Nephron progenitor cell (in vitro differentiated cells): ENCODE data around the gene SLC26A1.
"Not testable (repeated sequence)": the region's sequence is repeated elsewhere in the genome, so short reads cannot be mapped to it uniquely, and the experiment has no call there.

Experiments used
- DNase-seq: peaks from one replicate; pipeline ENCODE4 v3.0.0; 2021
- H3K27ac Mint-ChIP-seq: 2 replicates; pipeline ENCODE4 v1.8.0; 2021; ENCODE audit warnings: mild to moderate bottlenecking, moderate library complexity, mixed read lengths
- H3K27me3 Mint-ChIP-seq: 2 replicates; pipeline ENCODE4 v1.8.0; 2021; ENCODE audit warnings: mild to moderate bottlenecking, low read depth, mixed read lengths; ENCODE audit not compliant: poor library complexity
- H3K36me3 Mint-ChIP-seq: 2 replicates; pipeline ENCODE4 v1.8.0; 2021; ENCODE audit warnings: low read depth, mixed read lengths
- H3K4me1 Mint-ChIP-seq: 2 replicates; pipeline ENCODE4 v1.8.0; 2021; ENCODE audit warnings: mixed read lengths
- H3K4me3 Mint-ChIP-seq: 2 replicates; pipeline ENCODE4 v1.8.0; 2021; ENCODE audit warnings: mild to moderate bottlenecking, moderate library complexity, mixed read lengths
- H3K9me3 Mint-ChIP-seq: 2 replicates; pipeline ENCODE4 v1.8.0; 2021; ENCODE audit warnings: mild to moderate bottlenecking, moderate library complexity, mixed read lengths
- TF ChIP-seq, protein P1 (sequence below): fragments of 200-600 bp; sonication (generic); IDR thresholded peaks from 2 replicates; pipeline ENCODE4 v1.5.0; 2021; ENCODE audit warnings: antibody characterized with exemption

The SLC26A1 gene

DNA sequence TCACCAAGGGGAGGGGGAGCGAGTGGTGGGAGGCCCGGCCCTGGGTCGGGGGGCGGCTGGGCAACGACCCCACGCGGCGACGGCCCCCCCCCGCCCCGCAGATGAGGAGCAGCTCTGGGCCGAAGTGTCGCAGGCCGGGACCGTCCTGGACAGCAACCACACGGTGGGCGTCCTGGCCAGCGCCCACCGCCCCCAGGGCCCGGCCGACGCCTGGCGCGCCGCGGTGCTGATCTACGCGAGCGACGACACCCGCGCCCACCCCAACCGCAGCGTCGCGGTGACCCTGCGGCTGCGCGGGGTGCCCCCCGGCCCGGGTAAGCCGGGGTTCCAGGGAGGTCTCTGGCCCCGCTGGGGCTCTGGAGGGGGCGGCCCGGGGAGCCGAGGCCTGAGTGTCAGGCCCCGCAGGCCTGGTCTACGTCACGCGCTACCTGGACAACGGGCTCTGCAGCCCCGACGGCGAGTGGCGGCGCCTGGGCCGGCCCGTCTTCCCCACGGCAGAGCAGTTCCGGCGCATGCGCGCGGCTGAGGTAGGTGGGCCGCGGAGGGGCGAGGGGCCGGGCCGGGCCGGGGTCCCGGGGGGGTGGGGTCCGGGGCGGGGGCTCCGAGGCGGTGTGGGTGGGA lies 9.5 kb upstream of the SLC26A1 start:
- peak; percentile 61 for DNase-seq
- Mint-ChIP-seq H3K27me3 (peaks cover 92% of the 10 kb centered on the region), H3K27ac (no peak overlapping the region), H3K36me3 (peaks cover 11% of the 10 kb centered on the region), H3K9me3 (peaks cover 20% of the 10 kb centered on the region), H3K4me1 (no peaks in the 10 kb centered on the region), H3K4me3 (no peak overlapping the region)
- TF ChIP-seq, protein P1, sequence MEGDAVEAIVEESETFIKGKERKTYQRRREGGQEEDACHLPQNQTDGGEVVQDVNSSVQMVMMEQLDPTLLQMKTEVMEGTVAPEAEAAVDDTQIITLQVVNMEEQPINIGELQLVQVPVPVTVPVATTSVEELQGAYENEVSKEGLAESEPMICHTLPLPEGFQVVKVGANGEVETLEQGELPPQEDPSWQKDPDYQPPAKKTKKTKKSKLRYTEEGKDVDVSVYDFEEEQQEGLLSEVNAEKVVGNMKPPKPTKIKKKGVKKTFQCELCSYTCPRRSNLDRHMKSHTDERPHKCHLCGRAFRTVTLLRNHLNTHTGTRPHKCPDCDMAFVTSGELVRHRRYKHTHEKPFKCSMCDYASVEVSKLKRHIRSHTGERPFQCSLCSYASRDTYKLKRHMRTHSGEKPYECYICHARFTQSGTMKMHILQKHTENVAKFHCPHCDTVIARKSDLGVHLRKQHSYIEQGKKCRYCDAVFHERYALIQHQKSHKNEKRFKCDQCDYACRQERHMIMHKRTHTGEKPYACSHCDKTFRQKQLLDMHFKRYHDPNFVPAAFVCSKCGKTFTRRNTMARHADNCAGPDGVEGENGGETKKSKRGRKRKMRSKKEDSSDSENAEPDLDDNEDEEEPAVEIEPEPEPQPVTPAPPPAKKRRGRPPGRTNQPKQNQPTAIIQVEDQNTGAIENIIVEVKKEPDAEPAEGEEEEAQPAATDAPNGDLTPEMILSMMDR, result no peak

DNA sequence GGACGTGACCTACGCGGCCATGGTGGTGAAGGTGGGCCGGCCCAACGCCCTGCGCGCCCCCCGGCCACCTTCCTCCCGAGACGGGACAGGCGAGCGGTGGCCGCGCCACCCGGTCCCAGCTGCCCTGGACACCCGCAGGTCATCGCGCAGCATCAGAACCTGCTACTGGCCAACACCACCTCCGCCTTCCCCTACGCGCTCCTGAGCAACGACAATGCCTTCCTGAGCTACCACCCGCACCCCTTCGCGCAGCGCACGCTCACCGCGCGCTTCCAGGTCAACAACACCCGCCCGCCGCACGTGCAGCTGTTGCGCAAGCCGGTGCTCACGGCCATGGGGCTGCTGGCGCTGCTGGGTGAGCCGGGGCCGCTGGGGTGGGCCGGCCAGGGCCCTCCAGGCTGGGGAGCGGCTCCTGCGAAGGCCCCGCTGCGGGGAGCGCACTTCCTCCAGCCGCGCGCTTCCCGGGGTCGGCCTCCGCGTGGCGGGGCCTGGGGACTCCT lies 9.0 kb upstream of the SLC26A1 start:
- Mint-ChIP-seq H3K4me3 (no peak overlapping the region), H3K9me3 (peaks cover 14% of the 10 kb centered on the region), H3K36me3 (peaks cover 9% of the 10 kb centered on the region), H3K27ac (no peak overlapping the region), H3K27me3 (peaks cover 87% of the 10 kb centered on the region), H3K4me1 (no peaks in the 10 kb centered on the region)
- TF ChIP-seq, protein P1, result no peak
- peak; percentile 53 for DNase-seq

DNA sequence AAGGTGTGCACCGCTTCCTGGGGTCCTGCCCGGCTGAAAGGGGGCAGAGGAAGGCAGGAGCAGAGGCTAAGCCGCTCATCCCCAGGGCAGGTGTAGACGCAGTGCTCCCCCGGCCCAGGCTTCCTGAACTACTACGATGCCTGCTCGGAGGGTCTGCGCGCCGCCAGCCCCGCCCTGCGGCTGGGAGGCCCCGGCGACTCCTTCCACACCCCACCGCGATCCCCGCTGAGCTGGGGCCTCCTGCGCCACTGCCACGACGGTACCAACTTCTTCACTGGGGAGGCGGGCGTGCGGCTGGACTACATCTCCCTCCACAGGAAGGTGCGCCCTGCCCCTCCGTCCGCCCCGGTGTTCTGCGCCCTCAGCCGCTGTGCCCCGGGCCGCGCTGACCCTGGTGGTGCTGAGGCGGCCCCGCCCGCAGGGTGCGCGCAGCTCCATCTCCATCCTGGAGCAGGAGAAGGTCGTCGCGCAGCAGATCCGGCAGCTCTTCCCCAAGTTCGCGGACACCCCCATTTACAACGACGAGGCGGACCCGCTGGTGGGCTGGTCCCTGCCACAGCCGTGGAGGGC lies 8.4 kb upstream of the SLC26A1 start:
- TF ChIP-seq, protein P1, result no peak
- peaks cover 87% of the 10 kb centered on the region for H3K27me3 Mint-ChIP-seq
- H3K27ac Mint-ChIP-seq, result no peak overlapping the region
- no peak overlapping the region for H3K4me3 Mint-ChIP-seq
- no peak for DNase-seq
- no peaks in the 10 kb centered on the region for H3K4me1 Mint-ChIP-seq
- peaks cover 9% of the 10 kb centered on the region for H3K9me3 Mint-ChIP-seq
- H3K36me3 Mint-ChIP-seq, result peaks cover 3% of the 10 kb centered on the region

DNA sequence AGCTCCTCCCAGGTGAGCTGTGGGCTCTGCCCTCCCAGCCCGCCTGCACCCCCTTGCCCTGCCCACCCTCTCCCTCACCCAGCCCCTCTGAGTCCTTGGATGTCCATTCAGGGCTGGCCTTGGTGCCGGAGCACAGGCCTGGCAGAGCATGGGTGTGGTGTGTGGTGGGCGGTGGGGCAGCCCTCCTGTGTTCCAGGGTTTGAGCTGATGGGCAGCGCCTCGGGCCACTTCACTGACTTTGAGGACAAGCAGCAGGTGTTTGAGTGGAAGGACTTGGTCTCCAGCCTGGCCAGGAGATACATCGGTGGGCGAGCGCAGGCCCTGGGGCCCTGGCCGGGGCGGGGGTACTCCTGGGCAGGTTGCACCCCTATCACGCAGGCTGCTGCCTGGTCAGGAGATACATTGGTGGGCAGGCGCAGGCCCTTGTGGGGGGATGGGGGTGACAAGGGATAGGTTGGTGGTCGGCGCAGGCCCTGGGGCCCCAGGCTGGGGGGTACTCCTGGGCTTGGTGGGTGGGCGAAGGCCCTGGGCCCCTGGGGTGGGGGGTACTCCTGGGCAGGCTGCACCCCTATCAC lies 7.6 kb upstream of the SLC26A1 start:
- Mint-ChIP-seq H3K27me3 (peaks cover 87% of the 10 kb centered on the region), H3K36me3 (no peaks in the 10 kb centered on the region), H3K4me1 (no peaks in the 10 kb centered on the region), H3K9me3 (peaks cover 2% of the 10 kb centered on the region), H3K4me3 (no peak overlapping the region), H3K27ac (no peak overlapping the region)
- DNase-seq, result no peak
- TF ChIP-seq, protein P1, result no peak

DNA sequence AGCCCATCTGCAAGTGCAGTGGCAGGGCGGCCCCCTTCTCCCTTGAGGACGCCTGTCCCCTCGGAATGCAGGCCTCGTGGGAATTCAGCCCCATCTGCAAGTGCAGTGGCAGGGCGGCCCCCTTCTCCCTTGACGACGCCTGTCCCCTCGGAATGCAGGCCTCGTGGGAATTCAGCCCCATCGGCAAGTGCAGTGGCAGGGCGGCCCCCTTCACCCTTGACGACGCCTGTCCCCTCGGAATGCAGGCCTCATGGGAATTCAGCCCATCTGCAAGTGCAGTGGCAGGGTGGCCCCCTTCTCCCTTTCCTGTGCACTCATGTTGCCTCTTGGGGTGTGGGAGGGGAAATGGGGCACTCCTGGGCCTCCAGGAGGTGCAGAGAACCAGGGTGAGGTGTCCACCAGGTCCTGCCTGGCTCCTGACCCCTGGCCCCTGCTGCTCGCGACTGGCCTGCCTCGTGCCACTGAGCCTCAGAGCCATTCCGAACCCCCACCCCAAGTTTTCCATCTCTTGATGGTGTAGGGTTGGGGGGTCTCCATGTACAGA lies 6.8 kb upstream of the SLC26A1 start:
- Mint-ChIP-seq H3K36me3 (no peaks in the 10 kb centered on the region), H3K9me3 (no peaks in the 10 kb centered on the region), H3K4me3 (no peak overlapping the region), H3K27me3 (peaks cover 87% of the 10 kb centered on the region), H3K4me1 (no peaks in the 10 kb centered on the region), H3K27ac (no peak overlapping the region)
- peak; percentile 5 for DNase-seq
- TF ChIP-seq, protein P1, result no peak

DNA sequence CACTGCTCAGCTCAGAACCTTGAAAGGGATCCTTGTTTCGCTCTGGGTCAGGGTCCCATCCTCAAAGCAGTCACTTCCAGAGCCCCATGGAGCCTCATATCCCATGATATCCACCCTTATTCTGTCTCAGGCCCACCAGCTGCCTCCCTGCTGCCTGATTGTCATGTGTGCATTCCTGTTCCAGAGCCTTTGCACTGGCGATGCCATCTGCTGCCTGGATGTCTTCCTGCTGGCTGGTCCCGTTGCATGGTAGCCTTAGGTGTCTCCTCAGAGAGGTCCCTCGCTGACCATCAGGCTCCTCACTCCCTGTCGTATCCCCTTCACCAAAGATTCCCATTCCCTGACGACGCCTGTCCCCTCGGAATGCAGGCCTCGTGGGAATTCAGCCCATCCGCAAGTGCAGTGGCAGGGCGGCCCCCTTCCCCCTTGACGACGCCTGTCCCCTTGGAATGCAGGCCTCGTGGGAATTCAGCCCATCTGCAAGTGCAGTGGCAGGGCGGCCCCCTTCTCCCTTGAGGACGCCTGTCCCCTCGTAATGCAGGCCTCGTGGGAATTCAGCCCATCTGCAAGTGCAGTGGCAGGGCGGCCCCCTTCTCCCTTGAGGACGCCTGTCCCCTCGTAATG lies 6.1 kb upstream of the SLC26A1 start:
- H3K9me3 Mint-ChIP-seq, H3K27ac Mint-ChIP-seq, H3K4me1 Mint-ChIP-seq, H3K36me3 Mint-ChIP-seq: not testable (repeated sequence)
- peak; percentile 8 for DNase-seq
- peak overlapping the region; percentile 64 for H3K4me3 Mint-ChIP-seq
- H3K27me3 Mint-ChIP-seq, result peaks cover 83% of the 10 kb centered on the region
